SK-N-SH (cell line): ENCODE data around the gene PAN3.

Source experiments
- GATA2 ChIP-seq: sonication (generic); formaldehyde crosslinking; IDR thresholded peaks from 2 replicates; pipeline ENCODE4 v1.5.0; 2020; ENCODE audit warnings: mild to moderate bottlenecking, missing genetic modification reagents
- TF ChIP-seq, protein P1 (sequence below): fragments of 200-600 bp; sonication (generic); IDR thresholded peaks from 2 replicates; pipeline ENCODE4 v1.6.1; 2017; ENCODE audit warnings: antibody characterized with exemption, mild to moderate bottlenecking, moderate library complexity

DNA sequence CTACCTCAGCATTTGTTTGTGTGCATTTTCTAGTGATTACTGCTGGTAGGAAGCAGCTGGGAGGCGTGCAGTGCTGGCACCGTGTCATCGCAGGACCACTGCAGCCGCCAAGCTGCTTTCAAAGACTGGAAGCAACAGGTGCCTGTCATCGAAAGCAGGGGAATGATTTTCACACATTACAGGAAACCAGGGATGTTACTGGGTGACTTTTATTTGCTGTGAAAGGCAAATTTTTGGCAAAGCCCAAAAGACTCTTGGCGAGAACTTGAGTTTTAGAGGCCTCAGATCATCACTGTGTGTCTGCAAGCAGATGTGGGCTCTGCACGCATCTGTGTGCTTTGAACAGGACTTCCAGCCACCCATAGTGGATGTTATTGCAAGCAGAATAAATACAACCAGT, 180.2 kb downstream of the PAN3 start:
- TF ChIP-seq GATA2 (CRISPR knock-in tag), result no peak
- TF ChIP-seq, protein P1, sequence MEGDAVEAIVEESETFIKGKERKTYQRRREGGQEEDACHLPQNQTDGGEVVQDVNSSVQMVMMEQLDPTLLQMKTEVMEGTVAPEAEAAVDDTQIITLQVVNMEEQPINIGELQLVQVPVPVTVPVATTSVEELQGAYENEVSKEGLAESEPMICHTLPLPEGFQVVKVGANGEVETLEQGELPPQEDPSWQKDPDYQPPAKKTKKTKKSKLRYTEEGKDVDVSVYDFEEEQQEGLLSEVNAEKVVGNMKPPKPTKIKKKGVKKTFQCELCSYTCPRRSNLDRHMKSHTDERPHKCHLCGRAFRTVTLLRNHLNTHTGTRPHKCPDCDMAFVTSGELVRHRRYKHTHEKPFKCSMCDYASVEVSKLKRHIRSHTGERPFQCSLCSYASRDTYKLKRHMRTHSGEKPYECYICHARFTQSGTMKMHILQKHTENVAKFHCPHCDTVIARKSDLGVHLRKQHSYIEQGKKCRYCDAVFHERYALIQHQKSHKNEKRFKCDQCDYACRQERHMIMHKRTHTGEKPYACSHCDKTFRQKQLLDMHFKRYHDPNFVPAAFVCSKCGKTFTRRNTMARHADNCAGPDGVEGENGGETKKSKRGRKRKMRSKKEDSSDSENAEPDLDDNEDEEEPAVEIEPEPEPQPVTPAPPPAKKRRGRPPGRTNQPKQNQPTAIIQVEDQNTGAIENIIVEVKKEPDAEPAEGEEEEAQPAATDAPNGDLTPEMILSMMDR, result no peak
